Thyroid gland (tissue), 4 donors: ENCODE measurements around the gene LRRC7. TPM values are rescaled to one million over a fixed set of nuclear protein-coding genes. Genes with fewer than 3 reads are reported as not detected.

ENCODE experiments used
- DNase-seq, 2 donors: peaks; one replicate each; pipeline ENCODE4 v3.0.0-alpha.2; 2019
- H3K27ac ChIP-seq, 3 donors: fragments of 200-600 bp; sonication (generic); 1 replicate in 2 of 3; 2 replicates in 1 of 3; pipeline ENCODE4 v1.5.1; 2016 to 2019; ENCODE audit warnings: mild to moderate bottlenecking in 1 of 3, moderate library complexity in 1 of 3
- H3K27me3 ChIP-seq: fragments of 200-600 bp; sonication (generic); one replicate; pipeline ENCODE4 v1.5.1; 2019
- H3K36me3 ChIP-seq, 2 donors: fragments of 200-600 bp; sonication (generic); one replicate each; pipeline ENCODE4 v1.5.1; 2016 to 2019
- H3K4me1 ChIP-seq, 2 donors: fragments of 200-600 bp; sonication (generic); one replicate each; pipeline ENCODE4 v1.5.1; 2017 to 2019
- H3K4me3 ChIP-seq, 3 donors: fragments of 200-600 bp; sonication (generic); replicated peaks in 1 of 3; 1 replicate in 2 of 3; 2 replicates in 1 of 3; pipeline ENCODE4 v1.5.1; 2016; ENCODE audit warnings: mild to moderate bottlenecking in 1 of 3
- H3K9me3 ChIP-seq: fragments of 200-600 bp; sonication (generic); one replicate; pipeline ENCODE4 v1.5.1; 2017
- CTCF ChIP-seq, 6 experiments: fragments of 200-600 bp in 3 of 6; fragments of 450-650 bp in 3 of 6; sonication (generic) in 3 of 6; IDR thresholded peaks; one replicate each; pipeline ENCODE4 v1.5.1; 2016 to 2019; ENCODE audit warnings: antibody characterized with exemption in 6 of 6, mild to moderate bottlenecking in 2 of 6, inconsistent platforms in 1 of 6, moderate library complexity in 1 of 6
- POLR2A ChIP-seq, 2 donors: fragments of 450-650 bp; IDR thresholded peaks; one replicate each; pipeline ENCODE4 v1.6.1; 2017; ENCODE audit warnings: antibody characterized with exemption in 2 of 2, mild to moderate bottlenecking in 2 of 2, moderate library complexity in 1 of 2
- WGBS, 2 donors: methylation state at CpG; one replicate each; pipeline ENCODE4 v1.1.5; 2017; 5-methylcytosine and 5-hydroxymethylcytosine counted together
- intact Hi-C: fragments of 100-400 bp; cut with DNase I; formaldehyde crosslinking; loops from one replicate; pipeline ENCODE4 v1.15.1; 2023
- total RNA-seq, 4 donors: library from RNA; depleted of rRNA; stranded (reverse); fragments of >200 nt; gene quantifications; one replicate each; pipeline ENCODE4 v1.2.3, GENCODE V29; 2016

LRRC7 gene
- total RNA-seq, 4 donors from 2014 or later, result 7.9 to 31.7 (median 18.7) TPM

DNA sequence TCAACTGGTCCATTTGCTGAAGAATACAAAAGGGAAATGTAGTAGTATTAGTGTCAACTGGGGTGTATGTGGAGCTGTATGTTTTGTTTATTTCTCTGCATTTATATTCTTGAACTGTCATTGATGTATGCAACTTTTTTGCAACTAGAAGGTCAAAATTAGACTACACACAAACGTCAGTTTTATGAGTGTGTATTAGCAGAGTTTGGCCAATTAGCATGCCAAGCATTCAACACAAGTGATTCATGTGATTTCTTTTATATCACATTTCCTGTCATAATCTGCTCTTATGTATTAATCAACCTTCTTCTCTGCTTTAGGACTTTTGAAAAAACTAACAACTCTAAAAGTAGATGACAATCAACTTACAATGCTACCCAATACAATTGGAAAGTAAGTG, 426.5 kb downstream of the LRRC7 start:
- H3K27ac ChIP-seq, result no peak overlapping the region
- TF ChIP-seq POLR2A (IDR thresholded peaks at IDR 0.05), result no peak
- no peak for TF ChIP-seq CTCF (IDR thresholded peaks at IDR 0.05)
- H3K4me3 ChIP-seq, result no peak overlapping the region
- 61 to 67% methylated on average over 1 of the region's 1 CpG for WGBS, 2 donors
- no peaks in the 10 kb centered on the region for H3K4me1 ChIP-seq
- H3K9me3 ChIP-seq, result no peaks in the 10 kb centered on the region
- H3K36me3 ChIP-seq, result no peaks in the 10 kb centered on the region
- intact Hi-C loops, result no loop called here
- H3K27me3 ChIP-seq, result no peaks in the 10 kb centered on the region
- no peak for DNase-seq

GRCh38 chr1:69998847-69999246, 431.1 kb downstream of the LRRC7 start:
- DNase-seq, result no peak
- TF ChIP-seq CTCF (IDR thresholded peaks at IDR 0.05) (no peak), POLR2A (IDR thresholded peaks at IDR 0.05) (no peak)
- intact Hi-C loops, result no loop called here
- Histone ChIP-seq H3K27ac (no peak overlapping the region), H3K9me3 (no peaks in the 10 kb centered on the region), H3K27me3 (no peaks in the 10 kb centered on the region), H3K4me3 (no peak overlapping the region), H3K4me1 (no peaks in the 10 kb centered on the region), H3K36me3 (no peaks in the 10 kb centered on the region)
- 50 to 92% methylated on average over 1 of the region's 1 CpG for WGBS, 2 donors

DNA sequence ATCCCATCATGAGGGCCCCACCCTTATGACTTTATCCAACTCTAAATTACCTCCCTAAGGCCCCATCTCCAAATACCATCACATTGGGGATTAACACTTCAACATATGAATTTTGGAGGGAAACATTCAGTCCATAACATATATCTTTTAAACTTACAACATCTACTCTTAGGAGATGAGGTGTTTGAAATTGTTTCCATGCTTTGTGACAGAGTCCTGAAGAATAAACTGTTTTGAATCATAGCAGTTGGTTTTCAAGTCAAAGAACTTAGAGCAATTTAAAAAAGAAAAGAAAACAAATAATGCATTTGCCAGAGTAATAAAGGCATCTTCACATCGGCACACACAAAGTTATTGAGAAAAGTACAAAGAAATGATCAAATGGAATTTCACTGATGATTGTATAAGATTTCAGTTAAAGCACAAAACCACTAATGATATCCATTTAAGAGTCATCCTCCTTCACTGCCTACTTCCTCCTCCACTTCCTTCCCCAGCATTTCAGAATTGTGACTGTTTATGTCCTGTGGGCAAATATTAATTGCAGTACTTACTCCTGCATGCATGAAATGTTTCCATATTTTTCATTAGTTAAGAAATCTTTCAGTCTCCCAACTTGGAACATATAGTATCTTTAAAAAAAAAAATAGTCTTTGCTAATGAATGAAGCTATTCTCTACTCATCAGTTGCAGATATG, 435.6 kb downstream of the LRRC7 start:
- no peaks in the 10 kb centered on the region for H3K27me3 ChIP-seq
- DNase-seq, result no peak
- no peak overlapping the region for H3K4me3 ChIP-seq
- 79 to 84% methylated on average over 1 of the region's 1 CpG for WGBS, 2 donors
- H3K4me1 ChIP-seq, result no peaks in the 10 kb centered on the region
- H3K9me3 ChIP-seq, result no peaks in the 10 kb centered on the region
- no peak overlapping the region for H3K27ac ChIP-seq
- intact Hi-C loops, result no loop called here
- TF ChIP-seq POLR2A (IDR thresholded peaks at IDR 0.05) (no peak), CTCF (IDR thresholded peaks at IDR 0.05) (no peak)
- no peaks in the 10 kb centered on the region for H3K36me3 ChIP-seq

DNA sequence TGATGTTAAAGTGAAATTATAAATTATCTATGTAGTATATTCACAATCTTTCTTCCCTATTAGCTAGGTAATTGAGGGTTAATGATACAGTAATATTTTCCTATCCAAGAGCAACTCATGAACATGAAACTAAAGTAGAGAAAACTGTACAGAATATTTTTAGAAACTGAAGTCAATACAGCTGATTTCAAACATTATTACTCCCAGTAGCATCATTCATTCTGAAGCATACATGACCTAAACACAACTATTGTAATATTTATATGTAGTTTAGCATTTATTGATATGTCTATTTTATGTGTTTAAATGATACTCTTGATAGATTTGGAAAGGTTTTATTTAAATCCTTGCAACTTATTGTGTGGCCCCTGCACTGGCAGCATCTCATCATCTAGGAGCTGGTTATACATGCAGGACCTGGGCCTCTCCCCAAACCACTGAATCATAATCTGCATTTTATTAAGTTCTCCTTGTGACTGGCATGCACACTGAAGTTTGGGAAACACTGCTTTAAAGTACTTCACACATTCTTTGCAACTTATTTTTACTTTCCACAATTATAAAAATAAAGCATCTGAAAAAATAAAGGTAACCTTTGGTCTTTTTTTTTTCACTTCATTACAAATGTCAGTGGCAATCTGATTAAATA, 437.8 kb downstream of the LRRC7 start:
- Histone ChIP-seq H3K4me1 (no peaks in the 10 kb centered on the region), H3K27ac (no peak overlapping the region), H3K27me3 (no peaks in the 10 kb centered on the region), H3K4me3 (no peak overlapping the region), H3K9me3 (no peaks in the 10 kb centered on the region), H3K36me3 (no peaks in the 10 kb centered on the region)
- intact Hi-C loops, result no loop called here
- no peak for DNase-seq
- TF ChIP-seq CTCF (IDR thresholded peaks at IDR 0.05) (no peak), POLR2A (IDR thresholded peaks at IDR 0.05) (no peak)

DNA sequence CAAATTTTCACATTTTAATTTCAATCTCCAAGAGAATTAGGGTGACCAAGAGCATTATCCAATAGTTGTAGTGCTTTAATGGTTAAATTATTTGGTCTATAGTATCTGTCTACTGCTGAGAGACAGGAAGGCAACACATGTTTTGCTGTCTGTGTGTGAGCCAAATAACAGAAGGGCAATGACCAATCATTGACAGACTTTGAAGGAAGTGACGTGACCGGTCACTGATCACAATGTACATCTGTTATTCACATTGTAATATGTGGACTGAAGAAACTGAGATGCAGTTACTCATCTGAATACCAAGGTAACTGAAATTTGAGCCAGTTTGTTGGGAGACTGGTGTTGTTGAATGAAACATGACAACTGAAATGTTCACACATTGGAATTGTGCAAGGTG, 440.9 kb downstream of the LRRC7 start:
- intact Hi-C loops, result no loop called here
- DNase-seq, result no peak
- no peaks in the 10 kb centered on the region for H3K36me3 ChIP-seq
- no peaks in the 10 kb centered on the region for H3K4me1 ChIP-seq
- H3K27me3 ChIP-seq, result no peaks in the 10 kb centered on the region
- WGBS, 2 donors, result 77 to 88% methylated on average over 2 of the region's 2 CpGs
- no peaks in the 10 kb centered on the region for H3K9me3 ChIP-seq
- TF ChIP-seq CTCF (IDR thresholded peaks at IDR 0.05) (no peak), POLR2A (IDR thresholded peaks at IDR 0.05) (no peak)
- H3K27ac ChIP-seq, result no peak overlapping the region
- no peak overlapping the region for H3K4me3 ChIP-seq
